ENCODE data around the gene SLC44A3. TPM values are rescaled to one million over a fixed set of nuclear protein-coding genes. Genes with fewer than 3 reads are reported as not detected.

SLC44A3 gene
- total RNA-seq, 1 experiment from 2014 or later: 32.0 TPM

DNA sequence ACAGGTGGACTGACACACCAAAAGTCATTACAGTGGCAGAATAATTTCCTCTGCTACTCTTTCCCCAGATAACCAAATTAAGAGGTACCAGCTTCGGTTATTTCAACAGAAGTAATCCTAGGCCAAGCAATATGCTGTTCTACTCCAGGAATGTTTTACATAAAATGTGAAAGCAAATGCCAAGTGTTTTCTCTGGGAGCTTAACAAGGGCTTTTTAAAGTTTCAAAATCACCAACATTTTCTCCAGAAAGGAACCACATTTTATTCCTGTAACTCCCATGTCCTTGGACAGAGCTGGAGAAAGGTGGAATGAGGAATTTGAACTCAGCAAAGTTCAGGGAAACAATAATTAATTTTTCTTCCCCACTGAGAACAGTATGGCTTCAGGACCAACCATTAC lies 79.6 kb downstream of the SLC44A3 start:
- H3K36me3 Mint-ChIP-seq (ENCODE audit: insufficient read depth, unreplicated experiment): peaks cover 38% of the 10 kb centered on the region
- no peaks in the 10 kb centered on the region for H3K4me1 Mint-ChIP-seq (ENCODE audit: low read depth, unreplicated experiment)
- no peaks in the 10 kb centered on the region for H3K27me3 Mint-ChIP-seq (ENCODE audit: unreplicated experiment)
- no peak overlapping the region for H3K27ac Mint-ChIP-seq (ENCODE audit: unreplicated experiment)
- no peaks in the 10 kb centered on the region for H3K9me3 Mint-ChIP-seq (ENCODE audit: low read depth, unreplicated experiment)
- intact Hi-C loops (cut with micrococcal nuclease; ENCODE audit: unreplicated experiment): loop anchor here (5.0 kb wide), 1 partner anchor 143 kb away; no protein-coding TSS in a partner anchor
- no peak overlapping the region for H3K4me3 Mint-ChIP-seq (ENCODE audit: low read depth, unreplicated experiment)
- CTCF ChIA-PET: no interaction called here
- TF ChIP-seq, protein P1, sequence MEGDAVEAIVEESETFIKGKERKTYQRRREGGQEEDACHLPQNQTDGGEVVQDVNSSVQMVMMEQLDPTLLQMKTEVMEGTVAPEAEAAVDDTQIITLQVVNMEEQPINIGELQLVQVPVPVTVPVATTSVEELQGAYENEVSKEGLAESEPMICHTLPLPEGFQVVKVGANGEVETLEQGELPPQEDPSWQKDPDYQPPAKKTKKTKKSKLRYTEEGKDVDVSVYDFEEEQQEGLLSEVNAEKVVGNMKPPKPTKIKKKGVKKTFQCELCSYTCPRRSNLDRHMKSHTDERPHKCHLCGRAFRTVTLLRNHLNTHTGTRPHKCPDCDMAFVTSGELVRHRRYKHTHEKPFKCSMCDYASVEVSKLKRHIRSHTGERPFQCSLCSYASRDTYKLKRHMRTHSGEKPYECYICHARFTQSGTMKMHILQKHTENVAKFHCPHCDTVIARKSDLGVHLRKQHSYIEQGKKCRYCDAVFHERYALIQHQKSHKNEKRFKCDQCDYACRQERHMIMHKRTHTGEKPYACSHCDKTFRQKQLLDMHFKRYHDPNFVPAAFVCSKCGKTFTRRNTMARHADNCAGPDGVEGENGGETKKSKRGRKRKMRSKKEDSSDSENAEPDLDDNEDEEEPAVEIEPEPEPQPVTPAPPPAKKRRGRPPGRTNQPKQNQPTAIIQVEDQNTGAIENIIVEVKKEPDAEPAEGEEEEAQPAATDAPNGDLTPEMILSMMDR (IDR thresholded peaks at IDR 0.05; ENCODE audit: unreplicated experiment): no peak
- BruUV-seq (replicated peaks): no TSS peak
- DNase-seq: no peak

DNA sequence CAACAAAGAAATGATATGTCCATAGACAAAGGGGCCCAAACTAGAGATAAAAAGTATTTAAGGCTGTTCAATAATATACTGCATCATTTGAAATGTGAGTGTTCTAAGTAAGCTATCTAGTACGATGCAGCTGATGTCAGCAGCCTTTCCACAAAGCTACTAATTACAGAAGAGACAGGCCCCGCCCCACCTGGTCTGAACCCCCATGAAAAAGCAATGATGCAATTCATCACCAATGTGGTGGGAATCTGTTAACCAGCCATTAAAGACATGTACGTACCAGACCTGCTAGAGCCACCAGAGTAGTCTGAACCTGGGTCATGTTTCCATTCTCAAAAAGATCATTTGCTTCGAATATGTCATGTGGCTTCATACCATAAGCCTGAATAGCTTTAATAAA lies 81.7 kb downstream of the SLC44A3 start:
- no peaks in the 10 kb centered on the region for H3K27me3 Mint-ChIP-seq (ENCODE audit: unreplicated experiment)
- H3K36me3 Mint-ChIP-seq (ENCODE audit: insufficient read depth, unreplicated experiment): peaks cover 26% of the 10 kb centered on the region
- BruUV-seq (replicated peaks): no TSS peak
- no peak for DNase-seq
- TF ChIP-seq, protein P1 (IDR thresholded peaks at IDR 0.05; ENCODE audit: unreplicated experiment): no peak
- H3K27ac Mint-ChIP-seq (ENCODE audit: unreplicated experiment): no peak overlapping the region
- H3K4me1 Mint-ChIP-seq (ENCODE audit: low read depth, unreplicated experiment): no peaks in the 10 kb centered on the region
- intact Hi-C loops (cut with micrococcal nuclease; ENCODE audit: unreplicated experiment): no loop called here
- CTCF ChIA-PET: no interaction called here
- H3K4me3 Mint-ChIP-seq (ENCODE audit: low read depth, unreplicated experiment): no peak overlapping the region
- no peaks in the 10 kb centered on the region for H3K9me3 Mint-ChIP-seq (ENCODE audit: low read depth, unreplicated experiment)

DNA sequence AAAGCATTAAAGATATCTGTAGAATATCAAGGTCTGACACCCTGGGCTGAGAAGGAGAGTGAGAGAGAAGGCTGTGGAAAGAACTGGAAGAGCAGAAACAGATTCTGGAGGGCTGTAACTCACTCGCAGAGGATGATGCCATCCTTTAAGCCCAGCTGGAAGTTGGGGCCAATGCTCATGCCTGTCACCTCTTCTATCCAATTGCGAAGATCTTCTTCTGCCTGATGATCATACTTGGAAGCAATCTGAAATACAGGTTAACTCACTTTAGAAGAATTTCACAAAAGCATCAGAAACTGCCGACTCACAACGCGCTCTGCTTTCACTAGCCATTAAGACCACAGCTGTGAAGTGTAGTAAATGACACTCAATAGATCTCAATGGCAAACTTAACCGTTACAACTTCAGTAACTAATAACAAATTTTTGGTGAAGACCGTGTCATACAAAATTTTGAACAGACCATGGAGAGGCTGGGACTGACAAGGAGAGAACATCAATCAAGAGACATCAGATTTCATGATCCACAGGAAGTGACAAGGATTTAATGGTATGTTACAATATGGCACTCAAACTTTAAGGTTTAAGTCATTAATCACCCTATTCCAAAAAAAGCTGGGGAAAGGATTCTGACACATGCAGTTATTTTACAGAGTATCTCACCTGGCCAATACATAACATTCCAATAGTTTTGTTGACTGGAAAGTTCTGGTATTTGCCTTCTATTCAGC lies 83.3 kb downstream of the SLC44A3 start:
- no peaks in the 10 kb centered on the region for H3K27me3 Mint-ChIP-seq (ENCODE audit: unreplicated experiment)
- no peaks in the 10 kb centered on the region for H3K9me3 Mint-ChIP-seq (ENCODE audit: low read depth, unreplicated experiment)
- no peak overlapping the region for H3K4me3 Mint-ChIP-seq (ENCODE audit: low read depth, unreplicated experiment)
- no peak overlapping the region for H3K27ac Mint-ChIP-seq (ENCODE audit: unreplicated experiment)
- intact Hi-C loops (cut with micrococcal nuclease; ENCODE audit: unreplicated experiment): no loop called here
- TF ChIP-seq, protein P1 (IDR thresholded peaks at IDR 0.05; ENCODE audit: unreplicated experiment): no peak
- H3K4me1 Mint-ChIP-seq (ENCODE audit: low read depth, unreplicated experiment): peaks cover 9% of the 10 kb centered on the region
- DNase-seq: no peak
- peaks cover 25% of the 10 kb centered on the region for H3K36me3 Mint-ChIP-seq (ENCODE audit: insufficient read depth, unreplicated experiment)
- CTCF ChIA-PET: no interaction called here
- no TSS peak for BruUV-seq (replicated peaks)

DNA sequence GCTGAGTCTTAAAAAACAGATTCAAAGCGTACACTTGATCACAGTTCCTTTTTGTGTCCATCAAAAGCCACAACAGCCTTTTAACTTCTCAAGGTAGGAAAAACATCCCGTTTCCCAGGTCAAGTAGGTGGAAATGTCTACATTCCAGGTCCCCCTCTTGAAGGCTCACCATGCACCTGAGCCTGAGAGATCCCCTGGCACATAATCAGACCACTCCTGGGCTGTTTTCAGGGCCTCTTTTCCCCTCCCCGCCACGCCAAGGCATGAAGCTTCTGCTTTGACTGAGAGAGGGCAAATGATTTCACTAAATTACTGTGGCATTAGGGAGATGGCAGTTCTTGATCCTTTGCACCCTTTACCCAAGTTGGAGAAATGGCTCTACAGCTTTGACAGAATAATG lies 85.0 kb downstream of the SLC44A3 start:
- TF ChIP-seq, protein P1 (IDR thresholded peaks at IDR 0.05; ENCODE audit: unreplicated experiment): no peak
- H3K4me1 Mint-ChIP-seq (ENCODE audit: low read depth, unreplicated experiment): peaks cover 21% of the 10 kb centered on the region
- BruUV-seq (replicated peaks): no TSS peak

More for the DNA sequence above, 85.0 kb downstream of the SLC44A3 start:
- H3K9me3 Mint-ChIP-seq (ENCODE audit: low read depth, unreplicated experiment): no peaks in the 10 kb centered on the region
- no peak overlapping the region for H3K4me3 Mint-ChIP-seq (ENCODE audit: low read depth, unreplicated experiment)
- no peaks in the 10 kb centered on the region for H3K27me3 Mint-ChIP-seq (ENCODE audit: unreplicated experiment)
- no peak for DNase-seq
- H3K36me3 Mint-ChIP-seq (ENCODE audit: insufficient read depth, unreplicated experiment): peaks cover 18% of the 10 kb centered on the region
- H3K27ac Mint-ChIP-seq (ENCODE audit: unreplicated experiment): no peak overlapping the region
- CTCF ChIA-PET: interaction anchor here (0.5 to 0.6 kb wide), 2 partner anchors 13 to 56 kb away, joined by 4 read pairs; no protein-coding TSS in a partner anchor
- intact Hi-C loops (cut with micrococcal nuclease; ENCODE audit: unreplicated experiment): no loop called here
